HG03442 (cell line): ENCODE results near the gene PPOX.

Source experiments
- ATAC-seq: cut with Tn5 transposase; IDR thresholded peaks from one replicate; pipeline ENCODE4 v1.9.1; 2021; ENCODE audit warnings: mild to moderate bottlenecking, moderate library complexity; ENCODE audit not compliant: unreplicated experiment

The PPOX gene

GRCh38 chr1:161153176-161153575 is 13.1 kb upstream of the PPOX start:
- no peak for ATAC-seq

GRCh38 chr1:161153682-161154337 is 12.4 kb upstream of the PPOX start, which contains the start of gene UFC1:
TSS of gene UFC1 (plus strand) at chr1:161153978. CDS start at chr1:161153998, 20 bp downstream.
- ATAC-seq, result peak; percentile 90

GRCh38 chr1:161157867-161158266 is 8.4 kb upstream of the PPOX start:
- ATAC-seq, result no peak

GRCh38 chr1:161158316-161159010 is 7.8 kb upstream of the PPOX start:
- ATAC-seq, result no peak

- ATAC-seq, result peak; percentile 89
These were observed 6.9 kb upstream of the PPOX start, which contains the start of gene USP21 for GRCh38 chr1:161159087-161159912. TSS of gene USP21 (plus strand) at chr1:161159500. CDS start at chr1:161160641, 1,141 bp downstream.

- ATAC-seq, result no peak
These were observed 6.3 kb upstream of the PPOX start for GRCh38 chr1:161159913-161160243.

GRCh38 chr1:161160671-161161145 is 5.5 kb upstream of the PPOX start:
- no peak for ATAC-seq

- ATAC-seq, result no peak
These were observed 4.6 kb upstream of the PPOX start for GRCh38 chr1:161161652-161162051.

- no peak for ATAC-seq
These were observed 4.2 kb upstream of the PPOX start for GRCh38 chr1:161162052-161162451.

GRCh38 chr1:161162806-161163205 is 3.4 kb upstream of the PPOX start:
- ATAC-seq, result no peak

- ATAC-seq, result no peak
These were observed 2.4 kb upstream of the PPOX start for GRCh38 chr1:161163793-161164192.

- ATAC-seq, result no peak
These were observed 1.2 kb upstream of the PPOX start for GRCh38 chr1:161164901-161165610.

- ATAC-seq, result no peak
These were observed 683 bp downstream of the PPOX start for GRCh38 chr1:161166669-161167548.

- ATAC-seq, result no peak
These were observed 2.7 kb downstream of the PPOX start for GRCh38 chr1:161168906-161169305.

GRCh38 chr1:161171191-161171590 is 5.0 kb downstream of the PPOX start:
- ATAC-seq, result no peak

GRCh38 chr1:161171696-161172095 is 5.5 kb downstream of the PPOX start:
- no peak for ATAC-seq

GRCh38 chr1:161172349-161172748 is 6.1 kb downstream of the PPOX start:
- no peak for ATAC-seq

- ATAC-seq, result no peak
These were observed 6.7 kb downstream of the PPOX start for GRCh38 chr1:161172776-161173376.

- no peak for ATAC-seq
These were observed 7.5 kb downstream of the PPOX start for GRCh38 chr1:161173711-161174110.

GRCh38 chr1:161174911-161175310 is 8.7 kb downstream of the PPOX start:
- no peak for ATAC-seq
